Measurements from ENCODE around the gene TLX2.

Gene TLX2

GRCh38 chr2:74496997-74497776 is 17.1 kb upstream of the TLX2 start:
- DNase-seq (ENCODE audit: low spot score), result no peak

- no peak for DNase-seq (ENCODE audit: low spot score)
Measured at GRCh38 chr2:74497777-74498499, 16.3 kb upstream of the TLX2 start.

DNA sequence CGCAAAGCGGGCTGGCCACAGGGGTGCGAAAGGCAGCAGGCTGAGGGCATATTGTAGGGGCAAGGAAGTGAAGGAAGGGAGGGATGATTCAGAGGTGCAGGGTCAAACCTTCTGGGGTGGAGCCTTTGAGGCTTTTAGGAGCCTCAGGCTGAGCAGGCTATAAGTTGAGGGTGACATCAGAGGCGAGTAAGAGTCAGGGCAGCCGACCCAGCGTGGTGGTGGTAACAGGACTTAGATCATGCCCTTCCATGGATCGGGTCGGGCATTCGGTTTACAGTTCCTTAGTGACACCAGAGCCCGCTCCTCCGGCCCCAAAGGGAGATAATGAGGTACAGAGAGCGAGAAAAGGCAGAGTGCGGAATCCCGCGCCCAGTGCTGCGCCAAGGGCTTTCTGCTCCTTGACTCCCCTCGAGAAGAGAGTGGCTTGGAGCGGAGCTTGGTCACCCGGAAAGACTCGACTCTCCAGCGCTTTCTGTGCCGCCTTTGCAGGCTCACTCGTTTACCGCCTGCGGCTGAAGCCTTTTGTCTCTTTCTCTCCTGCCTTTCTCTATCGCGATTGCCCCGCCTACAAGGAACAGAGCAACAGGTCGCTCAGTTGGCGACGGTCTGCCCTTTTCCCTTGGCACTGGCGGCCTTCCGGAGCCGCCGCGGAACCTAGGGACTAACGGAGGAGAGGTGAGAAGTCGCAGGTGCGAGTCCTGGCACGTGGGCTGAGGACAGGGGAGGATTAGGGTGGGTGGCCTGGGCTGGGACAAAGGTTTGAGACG is 15.6 kb upstream of the TLX2 start:
- DNase-seq (ENCODE audit: low spot score), result no peak

DNA sequence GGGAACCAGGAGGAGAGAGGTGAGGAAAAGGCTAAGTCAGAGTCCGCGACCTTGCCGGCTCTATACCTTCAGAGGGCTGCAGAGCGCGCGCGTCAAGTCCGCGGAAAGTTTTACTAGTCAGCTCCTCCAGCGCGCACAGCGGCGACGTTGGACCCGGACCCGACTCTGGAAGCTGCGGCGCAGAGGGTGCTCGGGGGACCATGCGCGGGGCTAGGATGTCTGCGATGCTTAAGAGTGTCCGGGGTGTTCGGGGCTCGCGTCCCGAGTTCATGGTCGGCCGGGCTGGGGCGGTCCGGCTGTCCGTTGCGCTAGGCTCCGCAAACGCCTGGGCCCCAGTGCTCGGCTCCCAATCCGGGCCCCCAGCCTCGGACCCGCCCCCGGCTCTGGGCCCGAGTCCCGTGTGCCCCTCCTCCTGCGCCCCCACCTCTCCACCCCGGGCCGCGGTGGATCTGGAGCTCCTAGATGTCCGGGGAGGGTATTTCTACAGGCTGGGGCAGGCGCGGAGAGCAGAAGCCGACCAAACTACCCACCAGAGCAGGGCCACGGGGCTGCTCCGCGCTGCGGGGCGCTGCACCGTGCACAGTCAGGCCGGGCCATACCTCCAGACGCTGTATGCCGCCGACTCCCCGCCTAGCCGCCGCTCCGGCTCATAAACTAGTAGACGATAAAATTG is 14.8 kb upstream of the TLX2 start, which contains the start of gene LBX2:
TSS of gene LBX2 (minus strand) at position 337 of the 673 bp plus-strand sequence. CDS start at position 271, 66 bp downstream.
- no peak for DNase-seq (ENCODE audit: low spot score)

DNA sequence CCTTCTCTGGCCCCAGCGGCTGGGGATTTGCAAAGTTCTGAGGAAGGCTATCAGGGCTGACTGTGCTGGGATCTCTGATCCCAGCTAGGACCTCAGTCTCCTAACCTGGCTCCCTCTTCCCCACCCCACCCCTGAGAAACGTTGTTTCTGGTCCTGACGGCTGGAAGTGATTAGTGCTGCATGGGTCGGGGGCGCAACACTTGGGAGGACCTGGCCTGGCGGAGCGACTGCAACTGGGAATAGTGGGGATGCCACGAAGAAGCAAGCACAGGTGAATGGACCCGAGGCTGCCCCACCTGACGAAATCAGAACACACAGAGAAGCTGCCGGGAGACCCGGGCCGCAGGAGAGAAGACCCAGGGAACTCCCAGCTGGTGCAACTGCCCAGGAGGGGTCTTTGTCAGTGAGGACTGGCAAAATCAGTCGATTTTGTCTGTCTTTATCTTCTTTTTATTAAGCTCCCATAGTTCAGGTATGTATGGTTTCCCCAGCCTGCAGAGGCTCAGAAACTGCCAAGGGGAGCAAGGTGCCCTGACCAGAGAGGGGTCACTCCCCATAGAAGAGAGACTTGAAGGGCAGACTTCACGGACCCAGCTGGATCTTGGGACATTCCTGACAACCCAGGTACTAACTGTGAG is 14.2 kb upstream of the TLX2 start:
- DNase-seq (ENCODE audit: low spot score), result no peak

DNA sequence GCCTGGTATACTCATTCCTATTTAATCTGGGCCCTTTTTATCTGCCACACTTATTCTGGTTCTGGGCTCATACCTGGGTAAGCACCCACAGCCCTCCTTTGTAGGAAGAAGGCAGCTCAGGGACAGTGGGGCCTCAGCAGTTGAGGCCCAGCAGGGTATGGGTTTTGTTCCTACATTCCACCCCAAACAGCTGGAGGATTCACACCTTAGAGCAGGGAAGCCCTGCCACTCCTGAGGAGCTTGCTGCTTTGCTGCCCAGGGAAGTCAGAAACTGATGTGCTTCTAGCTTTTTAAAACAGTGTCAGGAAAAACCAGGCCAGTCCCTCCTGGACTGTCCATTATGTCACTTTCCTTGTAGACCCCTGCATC is 13.7 kb upstream of the TLX2 start:
- DNase-seq (ENCODE audit: low spot score), result no peak

DNA sequence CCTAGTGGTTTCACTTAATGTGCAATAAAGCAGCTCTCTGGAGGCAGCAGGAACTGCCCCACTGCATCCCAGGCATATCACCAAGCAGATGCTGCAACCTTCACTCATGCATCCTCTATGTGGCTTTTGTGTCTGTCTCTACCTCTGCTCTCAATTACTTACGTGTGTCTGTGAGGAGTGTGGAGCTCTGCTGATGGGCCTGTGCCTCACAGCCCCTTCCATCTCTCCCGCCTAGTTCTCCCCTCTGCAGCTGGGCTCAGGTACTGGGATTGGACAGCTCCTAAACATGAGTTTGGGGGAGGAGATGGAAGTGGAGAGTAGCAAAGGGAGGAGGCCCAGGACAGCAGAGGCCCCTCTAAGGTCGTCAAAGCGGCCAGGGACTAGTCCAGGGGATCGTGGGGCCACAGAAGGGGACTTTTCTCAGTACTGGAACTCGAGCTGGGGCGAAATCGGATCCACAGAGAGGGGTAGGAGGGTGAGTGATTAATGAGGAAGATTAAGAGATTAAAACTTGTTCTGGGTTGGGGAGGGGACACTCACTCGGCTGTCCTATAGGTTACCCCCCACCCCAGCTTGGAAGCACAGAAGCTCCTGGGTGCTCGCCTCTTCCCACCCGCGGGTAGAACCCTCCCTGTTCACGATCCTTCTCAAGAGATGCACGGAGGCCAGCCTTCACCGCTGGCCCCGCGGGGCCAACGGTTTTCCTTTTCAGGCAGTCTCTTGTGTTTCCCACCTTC is 12.7 kb upstream of the TLX2 start:
- no peak for DNase-seq (ENCODE audit: low spot score)

GRCh38 chr2:74502147-74502719 is 12.0 kb upstream of the TLX2 start:
- DNase-seq (ENCODE audit: low spot score), result no peak

DNA sequence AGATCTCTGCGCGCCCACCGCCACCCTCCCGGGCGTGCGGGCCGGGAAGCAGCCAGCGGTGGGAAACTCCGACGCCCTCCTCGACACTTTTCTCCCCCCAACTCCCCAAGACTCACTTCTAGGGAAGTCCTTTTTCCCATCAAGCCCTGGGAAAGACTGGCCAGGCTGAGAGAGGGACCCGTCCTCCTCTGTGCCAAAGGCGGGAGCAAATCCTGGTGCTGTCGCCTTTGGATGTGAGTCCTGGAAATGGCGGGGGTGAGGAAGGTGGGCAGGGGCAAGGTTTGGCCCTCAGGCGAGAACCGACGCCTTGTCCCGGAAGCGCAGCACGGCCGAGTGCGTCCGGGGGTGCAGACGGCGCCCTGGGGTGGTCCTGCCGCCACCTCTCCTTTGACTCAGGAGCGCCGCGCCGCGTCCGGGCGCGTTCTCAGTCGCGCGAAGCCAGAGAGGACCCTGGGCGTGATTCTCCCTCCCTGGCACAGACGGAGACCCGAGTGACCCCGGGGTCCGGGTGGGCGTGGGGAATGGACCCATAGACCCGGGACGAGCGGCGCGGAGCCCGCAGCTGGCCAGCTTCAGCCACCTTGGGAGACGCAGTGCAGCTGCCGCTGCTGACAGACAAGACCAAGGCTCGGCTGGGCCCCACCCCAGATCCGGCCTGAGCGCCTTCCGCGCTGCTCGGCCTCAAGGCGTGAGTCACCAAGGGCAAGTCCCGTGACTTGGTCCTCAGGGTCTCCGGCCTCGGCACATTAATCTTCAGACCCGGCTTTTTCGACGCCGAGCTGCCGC is 11.3 kb upstream of the TLX2 start:
- DNase-seq (ENCODE audit: low spot score), result no peak

DNA sequence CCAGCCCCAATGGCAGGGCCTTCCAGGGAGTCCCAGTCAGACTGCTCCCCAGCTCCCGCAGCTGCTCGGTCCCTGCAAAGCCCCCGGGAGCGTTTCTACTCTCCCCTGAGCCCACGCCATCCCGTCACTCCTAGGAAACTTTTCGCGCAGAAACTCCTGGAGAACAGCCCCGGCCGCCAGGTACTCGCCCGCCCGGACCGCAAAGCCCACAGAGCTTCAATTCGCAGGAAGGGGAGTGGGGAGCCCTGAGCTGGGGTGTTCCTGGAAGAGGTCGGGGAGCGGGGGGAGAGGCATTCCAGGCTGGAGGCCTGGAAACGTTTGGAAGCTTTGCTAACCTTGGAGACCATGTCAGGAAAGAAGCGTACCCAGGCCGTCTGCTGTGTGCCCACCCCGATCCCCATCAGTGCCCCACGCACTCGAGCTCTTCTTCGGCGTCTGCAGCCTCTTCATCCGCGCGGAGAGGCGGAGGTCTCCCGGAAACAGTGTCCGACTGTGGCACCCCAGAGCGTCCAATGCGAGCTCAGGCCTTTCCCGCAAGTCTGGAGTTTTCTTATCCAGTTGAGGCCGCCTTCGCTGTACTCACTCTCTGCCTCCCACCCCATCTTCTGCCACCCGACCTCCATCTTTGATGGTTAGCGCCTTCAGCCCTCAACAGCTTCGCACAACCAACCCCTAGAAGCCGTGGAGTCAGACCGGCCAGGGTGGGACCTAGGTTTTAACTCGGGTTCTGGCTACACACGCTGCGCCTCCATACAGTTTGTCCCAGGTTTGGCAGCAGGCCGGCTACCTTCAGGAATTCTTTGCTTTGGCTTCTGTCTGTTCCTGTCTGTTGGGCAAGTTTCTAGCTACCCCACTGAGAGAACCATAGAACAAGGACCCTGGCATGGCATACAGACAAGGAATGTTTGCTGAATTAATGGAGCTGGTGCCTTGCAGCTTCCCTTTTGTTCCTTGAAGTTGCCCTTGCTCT is 10.5 kb upstream of the TLX2 start:
- DNase-seq (ENCODE audit: low spot score), result no peak

DNA sequence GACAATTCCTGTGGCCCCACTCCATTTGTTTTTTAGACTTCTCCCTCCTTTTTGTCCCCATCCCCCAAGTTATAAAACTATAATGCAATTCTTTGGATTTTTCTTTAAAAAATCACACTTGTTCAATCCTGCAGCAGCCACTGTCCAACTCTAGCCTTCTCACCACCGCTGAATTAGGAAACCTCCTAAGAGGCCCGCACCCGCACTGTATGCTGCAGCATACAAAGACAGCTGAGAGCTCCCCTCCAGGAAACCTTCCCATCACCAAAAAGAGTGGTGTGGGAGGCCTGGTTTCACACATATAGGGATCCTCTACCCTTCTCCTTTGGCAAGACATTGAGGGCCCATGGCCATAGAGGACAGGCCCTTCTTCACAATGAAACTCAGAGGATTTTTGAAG is 9.7 kb upstream of the TLX2 start:
- DNase-seq (ENCODE audit: low spot score), result no peak

DNA sequence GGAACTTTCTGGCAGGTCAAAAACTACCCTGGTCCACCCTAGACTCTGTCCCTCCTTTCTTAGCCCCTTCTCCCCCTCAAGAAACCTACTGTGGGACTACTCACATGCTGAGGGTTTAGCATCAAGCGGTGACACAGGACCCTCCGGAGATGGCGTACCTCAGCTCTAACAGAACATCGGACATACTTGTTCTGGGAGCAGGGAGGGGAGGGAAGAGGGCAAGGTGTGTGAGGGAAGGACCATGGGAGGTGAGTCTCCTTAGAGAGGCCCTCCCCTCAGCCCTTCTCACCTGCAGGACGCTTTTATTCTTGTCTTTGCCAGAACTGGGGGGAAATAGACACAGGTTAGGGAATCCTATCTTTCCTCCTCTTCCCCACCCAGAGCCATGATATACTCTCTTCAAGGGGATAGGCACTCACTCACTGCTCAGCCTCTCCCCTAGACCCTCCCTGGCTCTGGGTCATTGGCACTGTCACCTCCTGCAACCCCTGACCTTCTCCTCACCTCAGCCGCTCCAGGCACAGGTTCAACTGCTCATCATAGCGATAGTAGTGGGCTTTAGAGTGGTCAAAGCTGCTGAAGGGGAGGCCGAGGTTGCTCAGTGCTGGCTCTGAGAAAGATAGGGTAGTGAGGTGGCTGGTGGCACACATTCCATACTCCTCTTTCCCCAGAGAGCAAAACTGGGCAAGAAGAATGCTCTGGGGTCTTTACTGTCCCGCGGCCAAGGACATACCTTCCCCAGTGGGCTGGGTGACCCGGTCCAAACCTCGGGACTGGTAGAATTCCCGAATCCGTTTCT is 8.6 kb upstream of the TLX2 start:
- no peak for DNase-seq (ENCODE audit: low spot score)

DNA sequence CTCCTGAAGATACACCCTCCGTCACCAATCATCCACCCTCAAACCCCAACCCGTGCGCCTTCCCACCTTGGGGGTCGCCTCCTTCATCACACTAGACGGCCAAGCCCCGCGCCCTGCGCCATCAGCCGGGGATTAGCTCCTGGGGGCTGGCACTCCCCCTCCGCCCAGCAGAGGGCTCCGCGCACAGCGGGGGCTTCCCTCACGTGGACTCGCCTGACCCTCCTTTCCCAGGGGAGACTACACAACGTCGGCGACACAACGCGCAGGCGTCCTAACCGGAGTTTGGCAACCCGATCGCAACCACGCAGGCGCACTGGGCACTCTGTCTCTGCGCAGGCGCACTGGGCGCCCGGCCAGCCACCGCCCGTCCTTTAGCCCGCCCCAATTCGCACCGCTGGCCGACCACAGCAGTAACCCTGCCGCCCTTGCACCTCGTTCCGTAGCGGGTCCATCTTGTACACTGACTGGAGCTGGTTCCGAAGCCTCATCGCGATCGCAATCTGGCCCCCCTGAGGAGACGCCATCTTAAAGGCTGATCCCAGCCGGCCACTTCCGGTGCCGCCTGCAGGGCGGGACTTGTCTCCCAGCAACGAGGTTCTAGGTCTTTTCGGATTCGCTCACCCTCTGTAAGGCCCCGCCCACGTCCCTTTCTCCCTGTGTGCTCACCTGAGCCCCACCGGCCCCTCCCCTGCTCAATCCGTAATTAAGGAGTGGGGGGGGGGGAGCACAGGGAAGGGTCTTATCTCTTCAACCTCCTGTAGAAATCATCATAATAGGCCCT is 6.9 kb upstream of the TLX2 start, which contains the start of gene PCGF1:
TSS of gene PCGF1 (minus strand) at position 551 of the 781 bp plus-strand sequence. CDS start at position 524, 27 bp downstream.
- DNase-seq (ENCODE audit: low spot score), result peak; percentile 98

GRCh38 chr2:74507926-74508520 is 6.2 kb upstream of the TLX2 start:
- DNase-seq (ENCODE audit: low spot score), result peak; percentile 39

GRCh38 chr2:74510272-74510671 is 4.0 kb upstream of the TLX2 start:
- no peak for DNase-seq (ENCODE audit: low spot score)
